GM18502 (cell line): Measurements from ENCODE around the gene CORO1C.
"Not testable (repeated sequence)": the region's sequence is repeated elsewhere in the genome, so short reads cannot be mapped to it uniquely, and the experiment has no call there.

ENCODE experiments used
- ATAC-seq: cut with Tn5 transposase; IDR thresholded peaks from one replicate; pipeline ENCODE4 v1.9.1; 2021; ENCODE audit warnings: mild to moderate bottlenecking; ENCODE audit not compliant: unreplicated experiment, poor library complexity

CORO1C gene

GRCh38 chr12:108622421-108622820, 108.9 kb downstream of the CORO1C start:
- ATAC-seq, result no peak

GRCh38 chr12:108621161-108621560, 110.2 kb downstream of the CORO1C start:
- ATAC-seq, result no peak

GRCh38 chr12:108620236-108620879, 111.0 kb downstream of the CORO1C start:
- ATAC-seq, result no peak

GRCh38 chr12:108619369-108620160, 111.8 kb downstream of the CORO1C start:
- ATAC-seq, result no peak

GRCh38 chr12:108618953-108619274, 112.4 kb downstream of the CORO1C start:
- ATAC-seq, result not testable (repeated sequence)

- peak; percentile 40 for ATAC-seq
Observed at GRCh38 chr12:108618079-108618952, 113.0 kb downstream of the CORO1C start.

- ATAC-seq, result peak; percentile 82
Observed at GRCh38 chr12:108616941-108617858, 114.1 kb downstream of the CORO1C start.

- no peak for ATAC-seq
Observed at GRCh38 chr12:108616359-108616758, 115.0 kb downstream of the CORO1C start.

GRCh38 chr12:108615918-108616317, 115.4 kb downstream of the CORO1C start:
- ATAC-seq, result no peak

GRCh38 chr12:108614639-108615038, 116.7 kb downstream of the CORO1C start:
- no peak for ATAC-seq

- ATAC-seq, result no peak
Observed at GRCh38 chr12:108614041-108614440, 117.3 kb downstream of the CORO1C start.

GRCh38 chr12:108613548-108613947, 117.8 kb downstream of the CORO1C start:
- ATAC-seq, result no peak

- no peak for ATAC-seq
Observed at GRCh38 chr12:108612788-108613282, 118.5 kb downstream of the CORO1C start.

- ATAC-seq, result no peak
Observed at GRCh38 chr12:108611884-108612415, 119.4 kb downstream of the CORO1C start.

GRCh38 chr12:108610856-108611605, 120.3 kb downstream of the CORO1C start:
- ATAC-seq, result no peak

- no peak for ATAC-seq
Observed at GRCh38 chr12:108610336-108610815, 120.9 kb downstream of the CORO1C start.

GRCh38 chr12:108609537-108610335, 121.6 kb downstream of the CORO1C start:
- peak; percentile 50 for ATAC-seq

- ATAC-seq, result no peak
Observed at GRCh38 chr12:108608616-108609015, 122.7 kb downstream of the CORO1C start.
